ENCODE results near the gene PLEKHM3.
"Not testable (repeated sequence)": the region's sequence is repeated elsewhere in the genome, so short reads cannot be mapped to it uniquely, and the experiment has no call there.

Gene PLEKHM3

GRCh38 chr2:207920321-207920720, 105.0 kb downstream of the PLEKHM3 start:
- no peak for DNase-seq

- DNase-seq: no peak
Measured at GRCh38 chr2:207919164-207919919, 106.0 kb downstream of the PLEKHM3 start.

GRCh38 chr2:207914716-207915115, 110.6 kb downstream of the PLEKHM3 start:
- DNase-seq: no peak

- no peak for DNase-seq
Measured at GRCh38 chr2:207913772-207914358, 111.5 kb downstream of the PLEKHM3 start.

GRCh38 chr2:207911856-207912255, 113.5 kb downstream of the PLEKHM3 start:
- DNase-seq: no peak

GRCh38 chr2:207911215-207911614, 114.1 kb downstream of the PLEKHM3 start:
- no peak for DNase-seq

- DNase-seq: not testable (repeated sequence)
Measured at GRCh38 chr2:207906495-207906894, 118.8 kb downstream of the PLEKHM3 start.

GRCh38 chr2:207905546-207905945, 119.8 kb downstream of the PLEKHM3 start:
- DNase-seq: no peak

GRCh38 chr2:207903236-207903635, 122.1 kb downstream of the PLEKHM3 start:
- DNase-seq: no peak

- DNase-seq: no peak
Measured at GRCh38 chr2:207902821-207903220, 122.5 kb downstream of the PLEKHM3 start.

GRCh38 chr2:207901829-207902228, 123.5 kb downstream of the PLEKHM3 start:
- no peak for DNase-seq

- no peak for DNase-seq
Measured at GRCh38 chr2:207901401-207901800, 123.9 kb downstream of the PLEKHM3 start.

- no peak for DNase-seq
Measured at GRCh38 chr2:207898354-207898695, 127.0 kb downstream of the PLEKHM3 start.

GRCh38 chr2:207897541-207898353, 127.6 kb downstream of the PLEKHM3 start:
- no peak for DNase-seq

GRCh38 chr2:207896525-207897285, 128.6 kb downstream of the PLEKHM3 start:
- DNase-seq: no peak

- DNase-seq: no peak
Measured at GRCh38 chr2:207895274-207895860, 130.0 kb downstream of the PLEKHM3 start.

- no peak for DNase-seq
Measured at GRCh38 chr2:207892716-207893402, 132.5 kb downstream of the PLEKHM3 start.

GRCh38 chr2:207891086-207891844, 134.1 kb downstream of the PLEKHM3 start:
- DNase-seq: no peak

GRCh38 chr2:207887500-207887899, 137.8 kb downstream of the PLEKHM3 start:
- no peak for DNase-seq

GRCh38 chr2:207885010-207885409, 140.3 kb downstream of the PLEKHM3 start:
- DNase-seq: no peak

- DNase-seq: no peak
Measured at GRCh38 chr2:207884127-207884526, 141.2 kb downstream of the PLEKHM3 start.

Data from CD4-positive, alpha-beta T cell treated with Interleukin-12 subunit alpha and Interleukin-12 subunit beta, for 1 hour (primary cell).